ENCODE results near the gene CRTC1.
"Not testable (repeated sequence)": the region's sequence is repeated elsewhere in the genome, so short reads cannot be mapped to it uniquely, and the experiment has no call there.

Gene CRTC1

GRCh38 chr19:18704054-18704453, 20.6 kb downstream of the CRTC1 start:
- DNase-seq = no peak

DNA sequence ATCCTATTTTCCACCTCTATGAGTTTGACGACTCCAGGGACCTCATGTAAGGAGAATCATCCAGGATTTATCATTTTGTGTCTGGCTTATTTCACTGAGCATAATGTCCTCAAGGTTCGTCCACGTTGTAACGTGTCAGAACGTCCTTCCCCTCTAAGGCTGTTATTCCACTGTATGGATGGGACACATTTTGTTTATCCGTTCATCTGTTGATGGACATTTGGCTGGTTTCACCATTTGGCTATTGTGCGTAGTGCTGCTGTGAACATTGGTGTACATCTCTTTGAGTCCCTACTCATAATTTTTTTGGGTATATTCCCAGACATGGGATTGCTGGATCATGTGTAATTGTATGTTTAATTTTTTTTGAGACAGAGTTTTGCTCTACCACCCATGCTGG, 21.5 kb downstream of the CRTC1 start:
- DNase-seq = no peak

GRCh38 chr19:18708452-18709231, 25.2 kb downstream of the CRTC1 start:
- DNase-seq = no peak

- DNase-seq = no peak
Observed at GRCh38 chr19:18709546-18709945, 26.1 kb downstream of the CRTC1 start.

GRCh38 chr19:18710186-18710585, 26.7 kb downstream of the CRTC1 start:
- no peak for DNase-seq

DNA sequence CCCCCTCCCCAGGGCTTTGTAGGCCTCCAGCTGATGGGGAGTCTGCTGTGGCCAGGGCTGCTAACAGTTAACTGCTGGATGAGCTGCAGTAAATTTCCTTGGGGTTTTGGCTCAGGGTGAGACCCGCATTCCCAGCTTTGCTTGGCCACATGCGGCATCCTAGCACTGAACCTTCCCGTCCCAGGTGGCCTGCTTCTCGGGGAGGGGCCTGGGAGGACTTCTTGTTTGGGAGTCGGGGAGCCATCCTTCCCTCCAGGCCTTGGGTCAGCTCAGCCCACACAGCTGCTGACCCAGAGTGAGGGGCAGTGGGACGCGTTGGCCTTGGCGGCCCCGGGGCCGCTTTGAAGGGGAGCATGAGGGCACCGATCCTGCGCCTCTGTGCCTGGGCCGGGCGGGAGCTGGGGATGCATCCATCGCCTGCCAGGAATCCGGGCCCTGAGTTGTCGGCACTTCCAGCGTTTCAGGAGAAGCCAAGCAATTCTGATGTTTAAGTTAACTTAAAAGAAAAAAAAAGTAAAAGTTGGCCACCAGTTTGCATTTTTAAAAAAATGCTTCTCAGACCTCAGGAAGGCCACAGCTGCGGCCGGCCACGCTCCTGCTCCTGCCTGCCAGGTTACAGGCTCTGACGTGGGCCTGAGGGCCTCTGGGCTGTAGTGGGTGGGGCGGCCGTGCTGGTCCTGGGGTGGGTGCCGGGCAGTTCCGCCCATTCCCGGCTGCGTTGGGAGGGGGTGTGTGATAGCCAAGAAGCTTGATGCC, 27.7 kb downstream of the CRTC1 start:
- DNase-seq = no peak

GRCh38 chr19:18711893-18712292, 28.4 kb downstream of the CRTC1 start:
- no peak for DNase-seq

DNA sequence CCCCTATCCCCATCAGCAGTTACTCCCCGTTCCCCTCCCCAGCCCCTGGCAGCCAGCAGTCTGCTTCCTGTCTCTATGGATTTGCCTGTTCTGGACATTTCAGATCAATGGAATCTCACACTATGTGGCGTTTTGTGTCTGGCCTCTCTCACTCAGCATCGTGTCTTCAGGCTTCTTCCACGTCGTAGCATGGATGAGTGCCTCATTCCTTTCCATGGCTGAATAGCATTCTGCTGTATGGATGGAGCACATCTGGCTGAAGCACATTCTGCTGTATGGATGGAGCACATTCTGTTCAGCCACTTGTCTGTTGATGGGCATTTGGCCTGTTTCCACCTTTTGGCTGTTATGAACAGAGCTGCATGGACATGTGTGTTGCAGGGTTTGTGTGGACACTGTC, 29.5 kb downstream of the CRTC1 start:
- DNase-seq = no peak

GRCh38 chr19:18713550-18714117, 30.2 kb downstream of the CRTC1 start:
- no peak for DNase-seq

- no peak for DNase-seq
Observed at GRCh38 chr19:18715416-18715815, 31.9 kb downstream of the CRTC1 start.

GRCh38 chr19:18716857-18717256, 33.4 kb downstream of the CRTC1 start:
- DNase-seq = no peak

- no peak for DNase-seq
Observed at GRCh38 chr19:18717601-18718000, 34.1 kb downstream of the CRTC1 start.

- no peak for DNase-seq
Observed at GRCh38 chr19:18718015-18718526, 34.6 kb downstream of the CRTC1 start.

DNA sequence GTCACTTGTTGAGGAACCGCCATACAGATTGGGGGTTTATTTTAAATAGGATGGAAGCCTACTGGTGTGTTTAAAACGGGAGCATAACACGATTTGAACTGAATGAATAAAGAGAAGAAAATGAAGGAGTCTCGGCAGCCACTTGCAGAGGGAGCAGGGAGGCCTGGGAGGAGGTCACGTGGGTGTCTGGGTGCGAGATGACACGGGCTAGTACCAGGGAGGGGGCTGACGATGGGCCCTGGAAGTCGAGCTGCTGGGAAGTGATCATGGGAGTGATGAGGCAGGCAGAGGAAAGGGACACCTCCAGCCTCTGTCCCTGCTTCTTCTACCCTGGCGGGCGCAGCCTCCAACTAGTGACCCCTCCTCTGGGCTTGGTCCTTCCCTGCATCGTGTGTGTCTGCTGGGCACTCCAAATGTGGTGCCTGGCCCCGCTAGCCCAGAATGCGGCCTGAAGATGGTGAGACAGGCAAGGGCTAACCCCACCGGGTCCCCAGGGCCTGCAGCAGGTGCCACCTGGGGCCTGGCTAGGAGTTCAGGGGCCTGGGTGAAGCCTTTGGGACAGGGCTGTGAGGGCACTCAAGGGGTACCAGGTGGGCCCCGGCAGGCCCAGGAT, 35.5 kb downstream of the CRTC1 start:
- no peak for DNase-seq

DNA sequence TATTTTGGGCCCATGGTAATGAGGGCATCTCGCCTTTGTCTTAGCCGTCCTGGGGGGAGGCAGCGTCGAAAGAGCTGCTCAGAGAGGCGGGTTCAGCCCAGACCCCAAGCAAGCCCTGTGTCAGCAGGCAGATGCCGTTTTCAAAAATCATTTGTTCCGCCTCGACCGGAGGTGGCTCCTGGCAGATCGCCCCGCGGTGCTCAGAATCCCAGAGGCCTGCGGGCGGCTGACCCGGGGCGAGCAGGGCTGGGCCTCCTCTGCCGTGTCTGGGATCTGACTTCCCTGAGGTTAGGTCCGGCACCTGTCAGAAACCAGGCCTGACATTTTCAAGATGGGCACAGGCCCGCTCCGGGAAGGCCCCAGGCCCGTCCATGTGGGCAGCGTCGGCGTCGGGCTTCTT, 36.1 kb downstream of the CRTC1 start:
- DNase-seq = no peak

GRCh38 chr19:18723871-18724377, 40.4 kb downstream of the CRTC1 start:
- no peak for DNase-seq

GRCh38 chr19:18725841-18726770, 42.6 kb downstream of the CRTC1 start:
- no peak for DNase-seq

- no peak for DNase-seq
Observed at GRCh38 chr19:18726846-18727245, 43.4 kb downstream of the CRTC1 start.

- DNase-seq = not testable (repeated sequence)
Observed at GRCh38 chr19:18727602-18728001, 44.1 kb downstream of the CRTC1 start.

GRCh38 chr19:18729933-18730530, 46.6 kb downstream of the CRTC1 start:
- no peak for DNase-seq

DNA sequence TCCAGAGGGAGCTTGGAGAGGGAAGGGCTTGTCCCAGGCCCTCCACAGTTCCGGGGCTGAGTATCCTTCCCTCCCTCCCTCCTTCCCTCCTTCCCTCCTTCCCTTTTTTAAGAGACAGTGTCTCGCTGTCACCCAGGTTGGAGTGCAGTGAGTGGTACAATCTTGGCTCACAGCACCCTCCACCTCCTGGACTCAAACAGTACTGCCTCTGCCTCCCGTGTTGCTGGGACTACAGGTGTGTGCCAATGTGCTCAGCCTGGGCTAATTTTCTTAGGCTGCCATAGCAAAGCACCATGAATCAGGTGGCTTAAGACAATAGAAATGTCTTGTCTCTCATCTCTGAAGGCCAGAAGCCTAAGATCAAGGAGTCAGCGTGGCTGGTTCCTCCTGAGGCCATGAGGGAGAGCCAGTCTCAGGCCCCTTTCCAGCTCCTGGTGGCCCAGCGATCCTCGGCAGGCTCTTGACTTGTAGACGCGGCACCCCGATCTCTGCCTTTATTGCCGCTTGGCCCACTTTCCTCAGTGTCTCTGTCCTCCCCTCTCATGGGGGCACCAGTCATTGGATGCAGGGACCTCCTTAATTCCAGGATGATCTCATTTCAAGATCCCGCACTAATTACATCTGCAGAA, 47.5 kb downstream of the CRTC1 start:
- no peak for DNase-seq

All from T1000 (cell line).